Spleen (tissue), 11 donors: Measurements from ENCODE around the gene RPTOR. TPM values are rescaled to one million over a fixed set of nuclear protein-coding genes. Genes with fewer than 3 reads are reported as not detected.

Experiments
- DNase-seq: peaks from one replicate; pipeline ENCODE4 v3.0.0-alpha.2; 2020
- H3K27ac ChIP-seq, 8 donors: fragments of 200-600 bp; sonication (generic) in 7 of 8; 1 replicate in 4 of 8; 2 replicates in 4 of 8; pipeline versions ENCODE4 v1.5.0 to v1.8.0; 2016 to 2021; ENCODE audit warnings: inconsistent platforms in 4 of 8, mild to moderate bottlenecking in 4 of 8, moderate library complexity in 1 of 8
- H3K27me3 ChIP-seq, 7 donors: fragments of 200-600 bp; sonication (generic) in 6 of 7; replicated peaks in 1 of 7; 1 replicate in 4 of 7; 2 replicates in 3 of 7; pipeline versions ENCODE4 v1.5.0 to v1.8.0; 2016 to 2021; ENCODE audit warnings: inconsistent platforms in 3 of 7, mild to moderate bottlenecking in 1 of 7
- H3K36me3 ChIP-seq, 6 donors: fragments of 200-600 bp; sonication (generic) in 5 of 6; 1 replicate in 4 of 6; 2 replicates in 2 of 6; pipeline versions ENCODE4 v1.5.0 to v1.8.0; 2016 to 2021; ENCODE audit warnings: inconsistent platforms in 2 of 6
- H3K4me1 ChIP-seq, 6 donors: fragments of 200-600 bp; sonication (generic) in 5 of 6; 1 replicate in 3 of 6; 2 replicates in 3 of 6; pipeline versions ENCODE4 v1.5.0 to v1.8.0; 2016 to 2021; ENCODE audit warnings: inconsistent platforms in 3 of 6
- H3K4me3 ChIP-seq, 8 donors: fragments of 200-600 bp; sonication (generic) in 7 of 8; 1 replicate in 4 of 8; 2 replicates in 4 of 8; pipeline versions ENCODE4 v1.5.0 to v1.8.0; 2016 to 2021; ENCODE audit warnings: inconsistent platforms in 4 of 8, mild to moderate bottlenecking in 4 of 8, moderate library complexity in 2 of 8
- H3K9me3 ChIP-seq, 8 donors: fragments of 200-600 bp; sonication (generic) in 7 of 8; 1 replicate in 4 of 8; 2 replicates in 4 of 8; pipeline versions ENCODE4 v1.5.0 to v1.8.0; 2016 to 2021; ENCODE audit warnings: inconsistent platforms in 4 of 8
- POLR2A ChIP-seq, 3 donors: fragments of 450-650 bp; IDR thresholded peaks; one replicate each; pipeline ENCODE4 v1.5.1; 2017; ENCODE audit warnings: antibody characterized with exemption in 3 of 3, mild to moderate bottlenecking in 1 of 3
- POLR2AphosphoS5 ChIP-seq, 3 donors: sonication (generic); formaldehyde crosslinking; IDR thresholded peaks; one replicate each; pipeline ENCODE4 v1.5.1; 2017; ENCODE audit warnings: antibody characterized with exemption in 3 of 3
- WGBS, 5 donors: extraction: QIAGEN DNeasy Blood & Tissue Kit in 3 of 5; methylation state at CpG; one replicate each; pipeline versions ENCODE4 v1.1.5 to v1.1.7; 2013 to 2018; 5-methylcytosine and 5-hydroxymethylcytosine counted together
- intact Hi-C: fragments of 100-400 bp; cut with DNase I; formaldehyde crosslinking; loops from one replicate; pipeline ENCODE4 v1.15.0; 2023; ENCODE audit warnings: low total_unique reads
- polyA plus RNA-seq, 3 donors: library from polyadenylated mRNA; stranded (reverse); fragments of 200-250 nt; gene quantifications; one replicate each; pipeline ENCODE4 v1.2.1, GENCODE V29; 2013
- total RNA-seq, 7 donors: library from RNA; depleted of rRNA in 3 of 7; stranded (reverse); fragments of >200 nt in 3 of 7; fragmentation: NEBNext Ultra II Directional in 4 of 7; extraction: Animal tissue kit (Norgen Biotek cat#: 25700) in 4 of 7; gene quantifications; one replicate each; pipeline versions ENCODE4 v1.1.0 to v1.2.1, GENCODE V29; 2016 to 2021
- TF ChIP-seq, protein P1 (sequence below), 11 experiments: fragments of 200-600 bp in 7 of 11; fragments of 450-650 bp in 4 of 11; sonication (generic) in 4 of 11; IDR thresholded peaks in 8 of 11; conservative IDR thresholded peaks in 3 of 11; 1 replicate in 7 of 11; 2 replicates in 4 of 11; pipeline versions ENCODE4 v1.4.0 to v1.8.0; 2016 to 2021; ENCODE audit warnings: antibody characterized with exemption in 11 of 11, inconsistent platforms in 4 of 11, mild to moderate bottlenecking in 1 of 11
- donor health status: healthy with polysubstance abuse.
- donor health status: DM: no; HTN: no; CAD: no; lungs with moderate emphysema.
- donor health status: DM: no; HTN: no; CAD: no.
- donor health status: Bipolar disorder and iron deficiency.
- donor health status: healthy.
- donor health status: DM: no; HTN: no; CAD: no.
- donor health status: DM: yes; HTN: yes; CAD: no.

The RPTOR gene
- total and polyA plus RNA-seq, 10 donors = 3.1 to 61.2 (median 40.7) TPM

DNA sequence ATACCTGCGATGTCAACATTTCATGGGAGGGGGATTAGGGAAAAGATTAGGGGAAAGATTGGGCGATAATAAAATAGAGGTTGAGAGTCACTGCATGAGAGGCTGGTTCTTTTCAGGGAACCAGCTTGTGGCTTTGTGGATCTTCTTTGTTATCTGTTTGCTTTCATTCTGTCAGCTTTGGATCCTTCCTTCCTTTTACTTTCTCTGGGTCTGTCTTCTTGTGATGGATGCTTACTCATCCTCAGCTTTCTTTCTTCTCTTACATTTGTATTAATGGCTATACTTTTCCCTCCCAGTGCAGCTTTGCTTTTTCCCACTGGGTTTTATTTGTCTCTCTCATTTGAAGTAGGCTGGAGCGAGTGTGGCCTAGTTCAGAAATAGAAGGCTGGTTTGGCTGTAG, 47.1 kb downstream of the RPTOR start:
- Histone ChIP-seq H3K4me1 (peaks cover 0 to 73% (median 30%) of the 10 kb centered on the region in 6 donors), H3K27ac (no peak overlapping the region), H3K4me3 (no peak overlapping the region), H3K9me3 (no peaks in the 10 kb centered on the region), H3K27me3 (no peaks in the 10 kb centered on the region), H3K36me3 (peaks cover 0 to 6% (median 0%) of the 10 kb centered on the region in 6 donors)
- intact Hi-C loops = no loop called here
- DNase-seq = no peak
- TF ChIP-seq POLR2AphosphoS5 (IDR thresholded peaks at IDR 0.05) (no peak), POLR2A (IDR thresholded peaks at IDR 0.05) (no peak)
- TF ChIP-seq, protein P1, sequence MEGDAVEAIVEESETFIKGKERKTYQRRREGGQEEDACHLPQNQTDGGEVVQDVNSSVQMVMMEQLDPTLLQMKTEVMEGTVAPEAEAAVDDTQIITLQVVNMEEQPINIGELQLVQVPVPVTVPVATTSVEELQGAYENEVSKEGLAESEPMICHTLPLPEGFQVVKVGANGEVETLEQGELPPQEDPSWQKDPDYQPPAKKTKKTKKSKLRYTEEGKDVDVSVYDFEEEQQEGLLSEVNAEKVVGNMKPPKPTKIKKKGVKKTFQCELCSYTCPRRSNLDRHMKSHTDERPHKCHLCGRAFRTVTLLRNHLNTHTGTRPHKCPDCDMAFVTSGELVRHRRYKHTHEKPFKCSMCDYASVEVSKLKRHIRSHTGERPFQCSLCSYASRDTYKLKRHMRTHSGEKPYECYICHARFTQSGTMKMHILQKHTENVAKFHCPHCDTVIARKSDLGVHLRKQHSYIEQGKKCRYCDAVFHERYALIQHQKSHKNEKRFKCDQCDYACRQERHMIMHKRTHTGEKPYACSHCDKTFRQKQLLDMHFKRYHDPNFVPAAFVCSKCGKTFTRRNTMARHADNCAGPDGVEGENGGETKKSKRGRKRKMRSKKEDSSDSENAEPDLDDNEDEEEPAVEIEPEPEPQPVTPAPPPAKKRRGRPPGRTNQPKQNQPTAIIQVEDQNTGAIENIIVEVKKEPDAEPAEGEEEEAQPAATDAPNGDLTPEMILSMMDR (IDR thresholded peaks at IDR 0.05 in 8 of 11, conservative IDR thresholded peaks at IDR 0.05 in 3 of 11) = no peak
- WGBS, 5 donors = 94 to 99% (median 95%) methylated on average over 3 of the region's 3 CpGs

DNA sequence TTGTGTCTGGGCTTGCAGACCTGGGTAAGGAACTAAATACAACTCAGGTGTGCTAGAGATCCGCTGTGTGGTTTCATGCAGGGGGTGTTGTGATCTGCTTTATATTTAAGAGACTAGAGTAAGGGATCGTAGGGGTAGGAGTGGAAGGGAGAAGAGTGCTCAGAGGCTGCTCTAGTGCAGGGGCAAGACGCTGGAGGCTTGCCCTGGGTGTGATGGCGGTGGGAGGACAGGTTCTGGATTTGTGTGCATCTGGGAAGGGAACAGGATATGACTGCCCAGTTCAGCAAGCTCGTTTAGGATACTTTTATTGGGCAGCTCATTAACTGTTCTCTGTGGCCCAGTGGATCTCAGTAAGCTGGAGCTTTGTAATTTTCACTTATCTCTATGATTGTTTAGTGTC, 47.6 kb downstream of the RPTOR start:
- TF ChIP-seq, protein P1 (IDR thresholded peaks at IDR 0.05 in 8 of 11, conservative IDR thresholded peaks at IDR 0.05 in 3 of 11) = no peak
- TF ChIP-seq POLR2AphosphoS5 (IDR thresholded peaks at IDR 0.05) (no peak), POLR2A (IDR thresholded peaks at IDR 0.05) (no peak)
- Histone ChIP-seq H3K4me3 (no peak overlapping the region), H3K9me3 (no peaks in the 10 kb centered on the region), H3K4me1 (peaks cover 0 to 69% (median 27%) of the 10 kb centered on the region in 6 donors), H3K36me3 (peaks cover 0 to 1% (median 0%) of the 10 kb centered on the region in 6 donors), H3K27ac (peak overlapping the region in 1 of 8 donors; percentile 30), H3K27me3 (no peaks in the 10 kb centered on the region)
- intact Hi-C loops = no loop called here
- DNase-seq = no peak
- 64 to 72% (median 66%) methylated on average over 5 of the region's 5 CpGs for WGBS, 5 donors

DNA sequence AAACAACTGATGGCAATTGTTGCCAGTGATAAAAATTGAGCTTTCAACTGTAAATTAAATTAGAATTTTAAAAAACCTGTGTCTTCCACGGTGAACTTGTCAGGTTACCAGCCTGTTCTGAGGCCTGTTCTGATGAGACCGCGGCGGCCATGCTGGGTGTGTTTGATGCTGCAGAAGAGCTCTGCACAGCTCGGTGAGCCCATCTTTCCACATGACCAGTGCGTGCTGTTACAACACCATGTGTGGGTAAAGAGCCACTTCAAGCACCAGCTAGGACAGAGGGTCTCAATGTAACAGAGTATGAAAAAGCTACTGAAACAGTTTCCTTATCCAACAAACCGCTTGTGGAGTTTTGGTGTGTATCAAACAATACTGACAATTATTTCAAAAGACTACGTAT, 48.5 kb downstream of the RPTOR start:
- Histone ChIP-seq H3K4me3 (no peak overlapping the region), H3K27me3 (no peaks in the 10 kb centered on the region), H3K27ac (no peak overlapping the region), H3K9me3 (no peaks in the 10 kb centered on the region), H3K36me3 (no peaks in the 10 kb centered on the region), H3K4me1 (peaks cover 0 to 63% (median 24%) of the 10 kb centered on the region in 6 donors)
- WGBS, 5 donors = 80 to 94% (median 87%) methylated on average over 8 of the region's 8 CpGs
- intact Hi-C loops = no loop called here
- DNase-seq = no peak
- TF ChIP-seq, protein P1 (IDR thresholded peaks at IDR 0.05 in 8 of 11, conservative IDR thresholded peaks at IDR 0.05 in 3 of 11) = no peak
- TF ChIP-seq POLR2AphosphoS5 (IDR thresholded peaks at IDR 0.05) = no peak
- no peak for TF ChIP-seq POLR2A (IDR thresholded peaks at IDR 0.05)

DNA sequence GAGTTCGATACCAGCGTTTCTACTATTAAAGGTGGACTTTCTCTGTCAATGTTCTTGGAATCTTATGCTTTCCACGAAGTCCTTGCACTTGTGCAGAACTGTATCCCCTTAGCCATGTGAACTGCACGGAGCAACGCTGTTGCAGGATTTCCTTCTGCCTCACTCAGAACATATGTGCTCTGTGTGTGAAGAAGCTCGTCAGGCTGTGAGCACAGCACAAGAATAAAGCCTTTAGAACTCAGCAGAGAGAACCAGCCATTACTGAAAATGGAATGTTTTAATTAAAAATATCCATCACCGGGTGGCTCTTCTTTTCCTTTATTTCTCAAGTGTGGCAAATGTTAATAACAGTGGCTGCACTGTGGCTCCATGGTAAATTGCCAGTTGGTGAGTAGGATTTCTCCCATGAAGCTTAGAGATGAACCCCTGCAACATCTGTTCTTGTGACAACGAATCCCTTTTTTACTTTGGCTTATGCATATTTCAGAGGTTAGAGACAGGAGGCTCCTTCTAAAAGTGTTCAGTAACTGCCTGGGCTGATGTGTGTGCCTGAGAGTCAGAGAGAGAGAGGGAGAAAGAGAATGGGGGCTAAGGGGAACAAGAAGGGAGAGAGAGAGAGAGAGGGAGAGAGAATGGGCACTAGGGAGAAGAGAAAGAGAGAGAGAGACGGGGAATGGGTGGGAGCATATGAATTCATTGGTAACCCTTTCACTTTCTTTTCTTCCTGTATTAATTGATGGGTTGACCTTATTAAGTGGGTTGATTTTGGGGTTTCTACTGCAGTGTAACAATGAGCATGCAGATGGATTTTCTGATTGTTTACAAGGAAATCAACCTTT, 50.0 kb downstream of the RPTOR start:
- WGBS, 5 donors = 63 to 85% (median 70%) methylated on average over 9 of the region's 9 CpGs
- Histone ChIP-seq H3K27ac (no peak overlapping the region), H3K4me3 (no peak overlapping the region), H3K4me1 (peaks cover 0 to 66% (median 28%) of the 10 kb centered on the region in 6 donors), H3K36me3 (no peaks in the 10 kb centered on the region), H3K27me3 (no peaks in the 10 kb centered on the region), H3K9me3 (no peaks in the 10 kb centered on the region)
- intact Hi-C loops = no loop called here
- no peak for DNase-seq
- TF ChIP-seq POLR2AphosphoS5 (IDR thresholded peaks at IDR 0.05) = no peak
- TF ChIP-seq, protein P1 (IDR thresholded peaks at IDR 0.05 in 8 of 11, conservative IDR thresholded peaks at IDR 0.05 in 3 of 11) = no peak
- TF ChIP-seq POLR2A (IDR thresholded peaks at IDR 0.05) = no peak
